NB4 (cell line): ENCODE results near the gene DEPDC4.

Experiments used
- CTCF ChIP-seq: IDR thresholded peaks from one replicate; pipeline ENCODE4 v1.5.1; 2012; ENCODE audit warnings: low read depth, low read length
- POLR2A ChIP-seq: IDR thresholded peaks from 2 replicates; pipeline ENCODE4 v1.6.1; 2011; ENCODE audit warnings: mild to moderate bottlenecking; ENCODE audit not compliant: insufficient read length; ENCODE audit errors: extremely low read depth

GRCh38 chr12:100311317-100311716 is 44.4 kb upstream of the DEPDC4 start:
- TF ChIP-seq POLR2A: no peak
- no peak for TF ChIP-seq CTCF
